ENCODE results near the gene MAPK4.
"Not testable (repeated sequence)": the region's sequence is repeated elsewhere in the genome, so short reads cannot be mapped to it uniquely, and the experiment has no call there.

MAPK4 gene

DNA sequence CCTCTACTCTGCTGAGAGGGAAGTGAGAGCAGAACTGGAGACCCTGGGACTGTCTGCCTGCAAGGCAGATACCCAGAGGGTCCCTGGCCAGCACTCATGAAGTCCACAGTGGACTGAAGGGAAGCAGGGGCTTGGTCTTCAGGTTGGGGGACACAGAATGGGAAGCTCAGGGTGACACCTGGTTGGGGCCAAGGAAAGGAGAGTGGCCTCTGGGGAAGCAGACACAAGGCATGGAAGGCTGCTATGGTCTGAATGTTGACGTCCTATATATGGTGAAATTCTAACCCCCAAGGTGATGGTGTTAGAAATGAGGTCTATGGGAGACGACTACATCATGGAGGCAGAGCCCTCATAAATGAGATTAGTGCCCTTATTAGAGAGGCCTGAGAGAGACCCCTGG lies 190.7 kb downstream of the MAPK4 start:
- DNase-seq (ENCODE audit: low read depth): no peak

- DNase-seq (ENCODE audit: low read depth): no peak
These were observed 191.6 kb downstream of the MAPK4 start for GRCh38 chr18:50751490-50751889.

DNA sequence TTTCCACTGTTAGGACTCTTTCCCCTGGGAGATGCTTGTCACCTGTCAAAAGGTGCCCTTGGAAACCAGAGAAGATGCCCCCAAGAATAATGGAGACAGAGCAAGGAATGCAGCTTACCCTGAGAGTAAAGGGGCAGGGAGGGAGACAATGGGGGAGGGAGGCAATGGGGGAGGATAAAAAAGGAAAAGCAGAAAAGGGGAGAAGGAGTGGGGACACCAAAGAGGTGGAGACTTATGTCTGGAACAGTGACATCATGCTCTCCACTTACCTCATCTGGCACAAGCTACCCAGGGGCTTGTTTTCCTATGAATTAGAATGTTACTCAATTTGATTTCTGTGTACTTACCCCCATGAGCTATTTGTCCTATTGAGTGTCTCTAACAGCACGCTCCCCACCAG lies 192.1 kb downstream of the MAPK4 start:
- DNase-seq (ENCODE audit: low read depth): no peak

- DNase-seq (ENCODE audit: low read depth): no peak
These were observed 193.4 kb downstream of the MAPK4 start for GRCh38 chr18:50753311-50753710.

DNA sequence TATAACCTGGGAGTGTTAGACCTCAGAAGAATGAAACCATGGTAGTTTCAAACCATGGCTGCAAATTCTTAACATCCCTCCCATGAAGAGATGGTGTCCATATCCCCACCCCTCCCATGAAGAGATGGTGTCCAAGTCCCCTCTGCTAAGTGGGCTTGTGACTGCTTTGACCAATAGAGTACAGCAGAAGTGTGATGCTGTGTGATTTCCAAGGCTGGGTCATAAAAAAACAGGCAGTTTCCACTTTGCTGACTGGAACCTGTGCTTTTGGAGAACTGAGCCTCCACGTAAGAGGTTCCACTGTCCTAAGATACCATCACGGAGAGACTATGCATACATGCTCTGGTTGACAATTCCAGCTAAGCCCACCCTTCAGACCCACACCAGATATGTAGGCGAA lies 194.4 kb downstream of the MAPK4 start:
- no peak for DNase-seq (ENCODE audit: low read depth)

DNA sequence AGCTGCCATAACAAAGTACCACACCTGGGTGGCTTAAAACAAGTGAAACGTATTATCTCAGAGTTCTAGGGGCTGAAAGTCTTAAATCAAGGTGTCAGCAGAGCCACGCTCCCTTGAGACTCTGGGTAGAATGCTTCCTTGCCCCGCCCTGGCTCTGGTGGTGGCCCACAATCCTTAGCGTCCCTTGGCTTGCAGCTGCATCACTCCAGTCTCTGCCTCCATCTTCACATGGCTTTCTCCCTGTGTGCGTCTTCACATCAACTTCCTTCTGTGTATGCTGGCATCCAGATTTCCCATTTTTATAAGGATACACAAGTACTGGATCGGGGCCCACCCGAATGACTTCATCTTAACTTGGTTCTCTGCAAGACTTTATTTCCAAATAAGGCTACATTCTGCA lies 197.5 kb downstream of the MAPK4 start:
- DNase-seq (ENCODE audit: low read depth): no peak

GRCh38 chr18:50769463-50769862 lies 209.6 kb downstream of the MAPK4 start:
- no peak for DNase-seq (ENCODE audit: low read depth)

DNA sequence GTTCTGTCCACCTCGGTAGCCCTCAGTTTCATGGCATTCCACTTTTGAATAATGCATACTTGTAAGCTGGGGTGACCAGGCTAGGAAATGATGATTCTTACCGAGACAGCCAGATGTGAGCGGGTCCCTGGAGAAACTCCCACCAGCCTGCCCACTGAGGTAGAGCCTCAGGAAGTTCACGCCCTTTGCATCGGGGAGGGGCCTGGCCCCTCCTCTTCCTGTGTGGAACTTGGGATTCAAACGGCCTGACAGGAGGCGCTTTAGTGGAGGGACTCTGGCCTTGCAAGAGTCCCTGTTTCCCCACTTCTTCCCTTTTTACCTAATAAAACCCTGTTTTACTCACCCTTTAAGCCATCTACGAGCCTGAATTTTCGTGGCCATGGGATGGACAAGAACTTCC lies 215.3 kb downstream of the MAPK4 start:
- no peak for DNase-seq (ENCODE audit: low read depth)

DNA sequence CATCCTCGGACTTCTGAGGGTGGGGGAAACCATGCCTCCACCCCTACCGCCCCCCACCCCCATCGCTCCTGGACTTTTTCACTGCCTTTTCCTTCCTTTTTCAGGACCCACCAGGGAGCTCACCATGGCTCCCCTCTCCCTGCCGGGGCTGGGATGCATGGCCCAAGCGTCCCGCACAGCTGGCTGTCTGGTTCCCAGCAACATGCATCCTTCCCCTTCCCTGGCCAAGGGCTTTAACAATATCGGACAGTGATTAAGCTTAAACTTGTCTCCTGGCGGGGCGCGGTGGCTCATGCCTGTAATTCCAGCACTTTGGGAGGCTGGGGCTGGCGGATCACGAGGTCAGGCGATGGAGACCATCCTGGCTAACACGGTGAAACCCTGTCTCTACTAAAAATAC lies 215.8 kb downstream of the MAPK4 start:
- DNase-seq (ENCODE audit: low read depth): no peak

- DNase-seq (ENCODE audit: low read depth): no peak
These were observed 216.5 kb downstream of the MAPK4 start for GRCh38 chr18:50776383-50776782.

DNA sequence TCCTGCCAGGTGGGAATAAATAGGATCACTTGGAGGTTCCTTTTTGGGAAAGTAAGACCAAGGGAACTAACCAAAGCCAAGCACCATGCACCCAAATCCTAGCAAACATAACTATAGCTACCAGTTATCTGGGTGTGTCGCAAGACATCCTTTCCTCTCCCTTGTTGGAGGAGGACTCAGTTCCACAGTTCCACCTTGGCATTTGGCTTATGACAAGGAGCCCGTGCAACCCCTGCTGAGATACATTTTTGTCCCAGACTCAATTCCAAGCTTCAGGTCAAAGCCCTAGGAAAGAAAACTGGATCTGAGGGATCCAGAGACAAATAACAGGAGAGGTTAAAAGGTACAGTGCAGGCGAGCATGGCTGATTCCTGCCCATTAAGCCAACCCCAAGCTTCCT lies 219.1 kb downstream of the MAPK4 start:
- not testable (repeated sequence) for DNase-seq (ENCODE audit: low read depth)
